GM19324 (cell line): Measurements from ENCODE around the gene VPS29.
A peak's percentile ranks its signal among the peaks of the same experiment; 100 is the strongest.

Experiments used
- ATAC-seq: cut with Tn5 transposase; IDR thresholded peaks from one replicate; pipeline ENCODE4 v1.9.1; 2021; ENCODE audit warnings: mild to moderate bottlenecking, moderate library complexity; ENCODE audit not compliant: unreplicated experiment, low FRiP score

Gene VPS29

DNA sequence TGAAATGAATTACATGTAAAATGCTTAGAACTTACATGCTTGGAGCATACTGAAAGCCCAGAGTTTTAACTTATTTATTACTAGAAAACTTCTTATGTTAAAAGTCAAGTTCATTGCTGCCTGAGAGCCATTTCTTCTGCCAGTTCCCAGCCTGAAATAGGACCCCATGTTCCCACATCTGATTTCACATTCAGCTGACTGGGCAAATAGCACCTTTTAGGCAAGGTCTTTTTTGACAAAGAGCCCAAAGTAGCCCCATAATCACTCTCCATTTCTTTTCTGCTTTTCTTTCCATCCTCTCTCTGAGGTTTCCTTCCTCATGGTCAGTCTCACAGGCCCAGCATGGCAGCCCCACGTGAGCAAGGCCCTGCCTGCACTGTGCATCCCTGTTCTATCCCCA is 50.6 kb downstream of the VPS29 start:
- no peak for ATAC-seq

DNA sequence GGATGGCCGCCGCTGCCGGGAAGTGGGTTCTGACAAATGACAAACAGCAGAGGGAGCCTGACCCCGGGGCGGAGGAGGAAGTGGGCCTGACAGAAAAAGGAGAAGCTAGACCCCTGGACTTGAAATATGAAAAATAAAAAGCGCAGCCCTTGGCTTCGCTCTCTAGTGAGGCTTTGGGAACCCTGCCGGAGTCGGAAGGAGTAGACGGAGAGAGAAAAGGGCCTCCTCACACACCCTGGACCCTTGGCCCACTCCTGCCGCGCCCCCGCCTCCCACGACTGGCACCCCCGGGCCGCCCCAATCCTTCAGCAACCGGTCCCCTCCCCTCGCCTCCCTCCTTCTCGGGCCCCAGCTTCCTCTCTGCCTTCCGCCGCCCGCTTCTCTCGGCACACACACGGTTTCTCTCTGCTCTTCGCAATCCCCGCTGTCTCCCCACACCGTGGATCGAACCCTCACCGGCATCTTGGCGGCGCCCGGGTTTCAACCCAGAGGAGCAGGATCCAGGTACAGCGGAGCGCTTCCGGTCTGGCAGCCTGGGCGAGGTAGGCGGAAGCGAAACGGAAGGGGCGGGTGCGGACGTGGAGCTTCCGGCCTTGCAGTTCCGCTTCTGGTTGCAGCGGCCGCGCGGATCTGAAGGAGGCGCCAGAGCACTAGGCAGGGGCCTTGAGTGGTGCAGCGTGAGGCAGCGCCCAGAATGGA is 52.0 kb downstream of the VPS29 start, which contains the start of gene ARPC3:
ARPC3 (minus strand) TSS at position 539 of the 699 bp plus-strand sequence; CDS start at position 462, 77 bp downstream.
- peak; percentile 93 for ATAC-seq

DNA sequence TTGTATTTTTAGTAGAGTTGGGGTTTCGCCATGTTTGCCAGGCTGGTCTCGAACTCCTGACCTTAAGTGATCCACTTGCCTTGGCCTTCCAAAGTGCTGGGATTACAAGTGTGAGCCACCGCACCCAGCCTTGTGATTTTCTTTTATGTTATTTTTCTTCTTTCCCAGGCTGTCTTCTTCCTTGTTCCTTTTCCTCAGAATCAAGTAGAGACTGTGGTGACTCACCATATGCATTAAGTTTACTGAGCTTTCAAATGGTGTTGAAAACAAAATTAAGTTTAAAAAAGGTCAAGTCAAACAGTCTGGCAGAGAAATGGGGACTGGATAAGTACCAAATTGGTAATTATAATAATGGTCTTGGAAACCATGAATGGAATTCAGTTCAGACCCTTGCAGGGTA is 57.5 kb downstream of the VPS29 start:
- ATAC-seq = no peak
